Bone marrow (tissue), 2 donors: ENCODE results near the gene ARHGAP42.
"Not testable (repeated sequence)": the region's sequence is repeated elsewhere in the genome, so short reads cannot be mapped to it uniquely, and the experiment has no call there.

Experiments
- DNase-seq, 2 donors: peaks; one replicate each; lab custom pipeline; 2025; lab: John Stamatoyannopoulos, UW

The ARHGAP42 gene

DNA sequence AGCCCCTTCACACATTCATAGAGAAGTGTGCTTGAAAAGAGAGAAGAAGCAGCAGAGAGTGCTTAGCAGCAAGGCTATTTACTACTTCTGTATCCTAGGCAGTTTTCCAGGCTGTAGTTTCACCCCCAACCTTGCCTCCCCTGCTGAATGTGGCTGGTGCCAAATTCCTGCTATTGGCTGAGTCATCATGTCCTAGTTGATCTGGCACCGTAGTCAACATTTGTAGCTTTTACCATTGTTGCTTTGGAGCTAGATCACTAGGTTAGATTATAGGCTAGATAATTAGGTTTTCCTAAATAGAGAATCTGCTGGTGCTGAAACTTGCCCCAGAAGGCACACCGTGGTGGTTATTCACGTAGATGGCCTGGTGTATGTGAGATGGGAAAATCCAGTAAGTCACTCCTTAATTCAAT lies 32.7 kb downstream of the ARHGAP42 start:
- DNase-seq, result no peak

DNA sequence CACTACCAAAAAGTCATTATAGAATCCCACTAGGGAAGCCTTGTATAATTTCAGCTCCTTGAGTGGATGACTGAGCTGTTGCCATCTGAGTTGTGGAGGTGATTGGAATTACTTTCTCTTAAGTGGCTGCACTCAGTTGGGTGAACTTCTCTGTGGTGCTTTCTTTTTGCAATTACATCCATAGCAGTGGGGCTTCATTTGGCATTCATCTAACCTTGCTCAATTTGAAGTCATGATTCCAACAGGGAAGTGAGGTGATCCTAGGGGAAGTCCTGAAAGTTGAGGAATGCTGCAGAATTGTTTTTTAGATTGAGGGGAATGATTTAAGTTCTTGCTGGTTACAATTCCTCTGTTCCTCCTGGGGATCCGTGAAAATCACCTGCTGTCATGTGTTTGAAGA lies 39.6 kb downstream of the ARHGAP42 start:
- DNase-seq, result no peak

DNA sequence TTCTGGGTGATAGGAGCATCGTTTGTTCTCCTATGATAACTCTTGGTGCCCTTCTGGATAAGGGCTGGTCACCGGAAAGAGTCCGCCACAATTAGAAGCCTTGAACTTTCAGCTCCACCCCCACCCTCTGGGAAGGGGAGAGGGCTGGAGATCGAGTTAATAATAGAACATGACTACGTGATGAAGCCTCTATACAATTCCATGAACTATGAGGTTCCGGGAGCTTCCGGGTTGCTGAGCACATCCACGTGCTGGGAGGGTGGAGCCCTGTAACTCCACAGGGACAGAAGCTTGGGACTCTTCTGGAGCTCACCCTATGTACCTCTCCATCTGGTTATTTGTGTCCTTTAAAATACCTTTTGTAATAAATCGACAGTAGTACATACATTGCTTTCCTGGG lies 40.3 kb downstream of the ARHGAP42 start:
- DNase-seq, result no peak

DNA sequence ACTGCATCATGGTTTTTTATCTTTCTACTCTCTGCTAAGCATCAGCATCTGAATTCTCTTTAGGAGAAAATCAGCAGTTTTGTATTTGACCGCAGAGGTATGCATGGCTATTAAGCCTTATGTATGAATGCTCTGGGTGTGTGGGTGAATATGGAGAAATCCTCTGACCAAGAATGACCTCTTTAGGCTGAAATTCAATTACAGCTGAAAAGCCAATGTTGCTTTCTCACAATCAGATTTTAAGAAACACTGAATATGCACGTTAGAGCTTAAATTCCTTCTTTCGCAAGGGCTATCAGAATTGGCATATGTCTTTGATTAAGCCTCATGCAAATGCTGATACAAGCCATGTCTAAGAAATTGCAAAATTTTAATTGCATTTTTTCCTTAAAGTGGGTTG lies 43.2 kb downstream of the ARHGAP42 start:
- no peak for DNase-seq

DNA sequence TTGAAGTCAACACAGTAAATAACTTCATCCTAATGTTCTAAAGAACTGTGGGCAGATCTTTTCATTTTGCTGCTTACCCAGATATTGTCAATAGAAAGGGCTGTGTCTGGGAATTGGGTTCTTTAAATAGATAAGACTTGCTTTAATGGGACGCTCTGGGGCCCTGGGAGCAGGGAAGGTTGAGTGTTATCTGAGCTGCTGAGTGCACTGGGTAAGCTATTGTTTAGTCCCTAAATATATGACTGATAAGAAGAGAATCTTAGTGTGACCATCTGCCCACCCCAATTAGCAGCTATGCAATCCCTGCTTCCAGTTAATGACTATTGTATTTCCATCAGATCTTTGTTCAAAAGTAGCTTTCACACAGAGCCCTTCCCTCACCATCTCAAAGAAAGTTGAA lies 44.4 kb downstream of the ARHGAP42 start:
- DNase-seq, result no peak

DNA sequence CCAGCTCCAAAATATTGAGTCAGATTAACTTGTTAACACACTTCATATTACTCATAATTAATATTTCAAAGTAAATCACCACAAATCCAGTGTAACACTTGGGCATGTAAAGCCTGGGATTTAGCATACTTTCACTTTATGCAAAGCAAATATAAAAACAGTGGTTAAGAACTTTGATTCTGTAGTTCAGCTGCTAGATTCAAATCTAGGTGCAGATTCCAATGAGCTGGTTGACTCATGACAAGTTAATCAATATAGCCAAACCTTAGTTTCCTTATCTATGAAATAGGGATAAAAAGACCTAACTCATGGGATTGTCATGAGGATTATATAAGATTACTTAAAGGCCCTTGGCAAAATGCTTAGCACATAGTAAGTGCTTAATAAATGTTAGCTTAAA lies 45.9 kb downstream of the ARHGAP42 start:
- DNase-seq, result no peak

DNA sequence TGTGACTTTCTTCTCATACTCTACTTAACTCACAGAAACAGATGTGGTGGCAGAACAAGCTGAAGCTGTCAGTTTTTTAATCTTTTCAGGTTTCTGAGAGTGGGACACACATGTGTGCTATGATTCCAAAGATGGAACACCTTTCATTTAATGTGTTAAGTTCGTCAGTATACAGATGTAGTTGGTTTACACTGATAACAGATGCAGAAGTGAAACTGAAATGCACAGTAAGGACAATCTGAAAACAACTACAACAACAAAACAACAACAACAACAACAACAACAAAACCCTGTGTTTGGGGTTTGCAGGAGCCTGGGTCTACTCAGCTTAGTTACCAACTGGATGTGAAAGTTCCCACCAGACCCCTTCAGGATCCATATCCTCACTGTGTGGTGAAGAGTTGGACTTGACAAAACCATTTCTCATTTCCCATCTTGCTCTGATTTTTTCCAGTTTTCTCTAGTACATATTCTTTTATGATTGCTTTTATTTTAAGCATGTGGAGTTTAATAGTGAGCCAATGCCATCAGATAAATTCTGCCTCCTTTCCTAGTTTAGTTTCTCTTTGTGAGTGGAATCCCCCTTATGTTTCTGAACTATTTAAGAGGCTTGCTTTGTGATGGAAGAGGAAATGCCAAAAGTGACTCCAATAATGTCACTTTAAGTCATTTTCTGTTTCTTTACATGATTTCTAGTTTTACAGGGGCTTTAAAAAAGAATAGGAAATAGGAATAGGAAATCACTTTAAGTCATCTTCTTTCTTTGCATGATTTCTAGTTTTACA lies 47.8 kb downstream of the ARHGAP42 start:
- no peak for DNase-seq

DNA sequence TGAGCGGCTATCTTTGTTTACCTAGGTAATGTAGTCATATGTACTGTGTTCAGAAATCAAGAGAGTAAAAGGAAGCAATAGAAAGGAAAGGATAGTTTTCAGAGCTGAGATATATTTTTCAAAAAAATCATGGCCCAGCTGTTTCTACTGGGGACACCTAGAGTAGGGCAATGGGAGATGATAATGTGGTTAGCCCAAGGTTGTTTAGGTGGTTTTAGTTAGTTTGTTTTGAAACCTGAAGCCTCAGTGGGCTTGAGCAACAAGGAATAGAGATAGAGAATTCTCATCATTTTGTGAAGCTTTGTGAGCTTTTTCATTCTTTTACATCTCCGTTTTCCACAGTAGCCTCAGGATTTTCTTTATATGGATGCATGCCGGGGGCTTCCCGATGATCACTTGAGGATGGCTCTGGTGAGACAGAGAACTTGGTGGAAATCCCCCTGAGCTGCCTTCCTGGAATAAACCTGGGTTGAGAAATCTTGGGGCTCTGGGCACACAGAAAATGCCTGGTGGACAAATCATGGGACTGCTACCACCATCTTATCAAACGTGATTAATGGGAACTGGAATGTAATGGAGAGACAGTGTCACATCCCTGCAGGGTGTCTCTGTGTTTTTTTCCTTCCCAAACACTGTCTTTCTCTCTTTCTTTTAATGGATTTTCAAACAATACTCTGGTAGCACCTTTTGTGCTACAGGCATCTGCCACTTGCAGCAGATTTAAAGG lies 49.0 kb downstream of the ARHGAP42 start:
- no peak for DNase-seq

DNA sequence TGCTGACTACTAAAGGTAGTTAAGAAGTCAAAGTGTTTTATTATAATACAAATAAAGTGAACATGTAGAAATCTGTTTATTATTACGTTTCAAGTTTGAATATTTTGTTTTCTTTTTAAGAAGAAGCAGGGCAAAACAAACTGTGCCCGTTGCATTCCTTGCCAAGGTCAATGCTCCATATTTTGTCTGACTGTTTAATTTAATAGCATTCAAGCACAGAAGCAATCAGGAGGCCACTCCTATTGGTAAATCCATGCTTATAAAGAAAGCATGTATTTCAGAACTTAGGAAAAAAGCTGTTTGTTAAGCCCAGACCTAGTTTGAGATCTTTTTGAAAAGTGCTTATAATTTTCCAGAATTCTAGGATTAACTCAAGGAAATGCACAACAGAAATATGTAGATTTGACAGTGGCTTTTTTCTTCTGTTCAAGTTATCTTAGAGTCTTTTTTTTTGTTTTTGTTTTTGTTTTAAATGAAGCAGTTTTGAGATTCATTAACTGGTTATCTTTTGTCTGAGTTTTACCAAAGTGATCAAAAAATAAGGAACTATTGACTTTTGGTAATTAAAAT lies 51.7 kb downstream of the ARHGAP42 start:
- DNase-seq, result no peak

DNA sequence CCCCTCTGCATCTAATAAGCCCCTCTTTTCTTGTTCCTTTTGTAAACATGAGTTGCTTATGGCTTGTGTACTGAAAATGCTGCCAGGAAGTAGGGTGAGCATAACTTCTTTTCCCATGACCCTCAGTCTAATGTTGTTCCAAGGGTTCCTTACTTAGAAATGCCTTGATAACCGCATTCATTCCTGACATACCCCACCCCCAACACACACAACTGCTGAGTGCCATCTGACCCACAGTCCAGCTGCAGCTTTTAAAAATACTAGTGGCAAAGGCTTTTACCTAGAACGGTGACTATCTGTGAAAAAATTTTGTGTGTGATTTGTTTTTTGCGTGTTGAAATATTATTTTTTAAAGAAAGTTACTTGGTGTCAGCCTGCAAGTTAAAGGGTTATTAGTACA lies 52.6 kb downstream of the ARHGAP42 start:
- no peak for DNase-seq

DNA sequence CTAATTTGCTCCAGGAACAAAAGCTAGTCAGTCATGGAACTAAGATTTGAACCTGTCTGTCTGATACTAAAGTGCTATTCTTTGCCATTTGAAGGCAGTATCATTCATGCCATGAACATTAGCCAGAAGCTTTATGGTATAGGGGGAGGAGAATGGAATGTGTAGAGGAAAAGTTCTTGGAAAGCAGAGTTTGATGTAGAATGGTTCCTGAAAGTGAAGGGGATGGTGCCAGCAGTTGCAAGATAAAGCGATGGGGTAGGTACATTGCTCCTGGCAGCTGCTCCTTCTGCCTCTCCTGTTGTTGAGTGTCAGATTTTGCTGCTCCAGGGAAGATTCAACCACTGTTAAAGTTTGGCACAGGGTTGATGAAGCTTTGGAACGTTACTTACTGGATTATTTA lies 53.4 kb downstream of the ARHGAP42 start:
- DNase-seq, result no peak

DNA sequence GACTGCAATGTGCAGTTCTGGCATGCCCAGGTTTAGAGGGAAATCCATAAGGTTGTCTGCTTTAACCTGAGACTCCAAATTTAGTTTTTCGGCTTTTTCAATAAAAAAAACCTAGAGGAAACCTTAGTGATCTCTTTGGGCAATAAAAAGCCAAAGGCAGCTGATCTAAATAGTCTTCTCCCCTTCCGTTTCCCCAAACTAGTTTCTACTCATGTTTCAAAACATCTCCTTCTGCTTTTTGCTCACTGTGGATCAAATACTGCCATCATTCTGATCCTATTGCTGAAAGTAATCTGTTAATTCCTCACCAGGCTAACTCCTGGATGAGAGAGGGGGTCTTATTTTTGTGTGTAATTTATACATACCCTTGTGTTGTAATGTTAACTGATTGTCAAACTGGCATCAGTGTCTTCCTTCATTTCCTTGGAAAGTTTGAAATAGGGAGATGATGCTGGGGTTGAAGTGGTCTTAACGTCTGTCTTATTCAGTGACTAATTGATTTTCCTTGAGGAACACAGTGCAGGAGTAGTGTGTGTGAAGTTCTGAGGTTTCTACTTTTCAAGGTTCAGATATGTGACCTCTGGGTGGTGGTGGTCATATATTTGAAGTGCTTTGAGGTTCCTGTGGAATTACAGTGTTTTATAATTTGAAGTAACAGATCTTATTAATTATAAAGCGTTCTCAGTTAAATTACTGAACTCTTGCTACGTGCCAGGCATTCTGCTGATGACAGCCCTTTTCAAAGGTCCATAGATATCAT lies 55.0 kb downstream of the ARHGAP42 start:
- no peak for DNase-seq

DNA sequence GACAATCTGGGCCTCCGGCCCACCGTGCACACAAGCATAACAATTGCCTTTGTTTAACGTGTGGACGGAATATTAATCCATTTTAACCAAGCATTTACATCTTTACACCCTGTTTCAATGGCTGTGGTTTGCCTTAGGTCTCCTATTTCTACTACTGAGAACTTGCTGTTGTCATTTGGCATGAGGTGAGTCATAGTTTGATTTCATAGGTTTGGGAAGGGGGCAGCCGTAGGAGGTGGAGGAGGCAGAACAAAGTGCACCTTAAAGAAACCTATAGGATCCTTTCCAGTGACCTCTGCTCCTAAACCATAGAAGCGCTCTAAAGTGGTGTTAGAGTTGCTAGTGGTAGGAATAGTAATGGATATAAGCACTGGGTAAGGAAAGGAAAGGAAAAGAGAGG lies 59.4 kb downstream of the ARHGAP42 start:
- no peak for DNase-seq

DNA sequence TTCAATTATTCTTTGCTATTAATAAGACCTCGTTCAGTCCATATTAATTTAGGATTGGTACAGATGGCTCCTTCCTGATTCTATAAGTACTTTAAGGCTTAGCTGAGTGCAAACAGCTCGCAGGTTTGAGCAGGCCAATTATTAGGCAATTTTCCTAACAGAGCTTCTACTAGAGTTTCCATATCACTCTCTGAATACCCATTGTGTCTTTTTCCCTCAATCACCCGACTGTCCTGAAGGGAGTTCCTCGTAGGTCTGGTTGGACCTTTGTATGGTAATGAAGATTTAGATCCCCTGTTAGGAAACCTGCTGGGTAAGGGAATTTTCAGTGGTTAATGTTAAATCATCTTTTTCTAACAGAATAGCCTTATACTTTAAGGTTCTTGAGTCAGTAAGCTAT lies 61.1 kb downstream of the ARHGAP42 start:
- DNase-seq, result no peak

DNA sequence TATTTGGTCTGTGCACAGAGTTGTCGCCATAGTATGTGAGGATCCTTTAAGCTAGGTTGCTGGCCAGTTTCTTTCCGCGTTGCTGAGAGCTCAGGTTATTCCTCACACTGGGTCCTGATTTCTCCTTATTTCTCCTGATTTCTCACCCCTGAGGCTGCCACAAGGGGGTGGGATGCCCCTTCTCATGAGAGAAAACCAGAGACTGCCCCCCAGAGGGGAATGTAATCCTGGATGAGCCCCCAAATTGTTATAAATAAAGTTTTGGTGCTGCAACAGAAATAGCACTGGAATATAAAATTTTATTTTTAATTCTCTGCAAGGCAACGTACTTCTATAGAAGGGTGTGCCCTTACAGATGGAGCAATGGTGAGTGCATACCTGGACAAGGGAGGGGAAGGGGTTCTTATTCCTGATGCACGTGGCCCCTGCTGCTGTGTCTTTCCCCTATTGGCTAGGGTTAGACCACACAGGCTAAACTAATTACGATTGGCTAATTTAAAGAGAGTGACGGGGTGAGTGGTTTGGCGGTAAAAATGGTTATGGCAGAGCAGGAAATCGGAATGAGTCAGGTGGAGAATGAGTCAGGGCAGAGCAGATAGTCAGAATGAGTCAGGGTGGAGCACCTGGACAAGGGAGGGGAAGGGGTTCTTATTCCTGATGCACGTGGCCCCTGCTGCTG lies 62.9 kb downstream of the ARHGAP42 start:
- not testable (repeated sequence) for DNase-seq

DNA sequence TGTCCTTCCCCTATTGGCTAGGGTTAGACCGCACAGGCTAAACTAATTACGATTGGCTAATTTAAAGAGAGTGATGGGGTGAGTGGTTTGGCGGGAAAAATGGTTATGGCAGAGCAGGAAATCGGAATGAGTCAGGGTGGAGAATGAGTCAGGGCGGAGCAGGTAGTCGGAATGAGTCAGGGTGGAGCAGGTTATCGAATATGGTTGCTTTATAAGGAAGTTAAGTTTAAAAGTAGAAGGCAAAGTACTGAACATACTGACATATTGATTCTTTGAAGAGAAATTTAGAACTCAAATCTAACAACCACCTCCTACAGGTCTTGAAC lies 63.4 kb downstream of the ARHGAP42 start:
- DNase-seq, result not testable (repeated sequence)

DNA sequence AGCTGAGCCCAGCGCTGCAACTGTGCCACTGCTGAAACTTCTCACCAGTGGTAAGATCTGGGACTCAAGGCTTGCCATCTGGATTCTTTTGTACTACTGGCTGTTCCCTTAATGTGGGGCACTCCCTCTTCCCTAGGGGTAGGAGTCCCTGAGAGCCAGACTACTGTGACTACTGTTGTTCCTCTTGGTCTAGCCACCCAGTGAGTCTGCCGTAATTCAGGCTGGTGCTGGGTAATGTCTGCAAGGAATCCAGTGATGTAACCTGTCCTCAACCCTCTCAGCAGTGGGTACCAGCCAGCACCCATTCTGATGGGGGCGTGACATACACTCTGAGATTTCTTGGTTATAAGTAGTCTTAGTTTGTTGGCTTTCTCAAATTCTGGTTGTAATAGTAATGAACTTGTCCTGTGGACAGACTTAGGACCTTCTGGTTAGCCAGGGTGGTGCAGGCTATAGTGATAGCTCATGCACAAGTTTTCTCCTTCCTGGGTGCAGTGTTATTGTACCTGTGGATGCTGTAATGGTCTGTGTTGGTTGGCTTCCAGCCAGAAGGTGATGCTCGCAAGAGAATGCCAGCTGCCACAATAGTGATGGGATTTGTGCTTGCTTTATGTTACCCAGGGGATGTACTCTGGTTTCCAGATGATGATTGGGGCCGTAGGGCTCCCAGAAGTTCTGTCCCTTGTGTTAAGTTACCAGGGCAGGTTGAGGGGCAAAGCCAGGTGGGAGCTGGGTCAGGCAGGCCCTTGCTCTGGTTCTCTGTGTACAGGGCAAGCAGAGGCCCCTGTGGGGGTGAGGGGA lies 65.5 kb downstream of the ARHGAP42 start:
- no peak for DNase-seq

DNA sequence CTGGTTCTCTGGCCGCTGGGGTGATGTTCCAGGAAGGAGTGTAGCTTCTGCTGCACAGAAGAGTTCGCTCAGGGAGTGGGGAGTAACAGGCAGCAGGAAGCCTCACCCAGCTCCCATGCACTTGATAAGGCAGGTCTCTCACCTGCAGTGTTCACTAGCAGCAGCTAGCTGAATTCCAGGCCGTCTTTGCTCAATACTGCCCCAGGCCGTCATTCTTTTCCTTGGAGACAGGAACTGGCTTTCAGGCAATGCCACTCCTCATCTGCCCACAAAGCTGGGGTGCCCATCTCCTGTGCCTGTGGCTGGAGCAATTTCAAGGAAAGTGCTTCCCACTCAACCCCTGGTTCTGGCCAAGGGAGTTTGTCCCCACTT lies 66.1 kb downstream of the ARHGAP42 start:
- no peak for DNase-seq

DNA sequence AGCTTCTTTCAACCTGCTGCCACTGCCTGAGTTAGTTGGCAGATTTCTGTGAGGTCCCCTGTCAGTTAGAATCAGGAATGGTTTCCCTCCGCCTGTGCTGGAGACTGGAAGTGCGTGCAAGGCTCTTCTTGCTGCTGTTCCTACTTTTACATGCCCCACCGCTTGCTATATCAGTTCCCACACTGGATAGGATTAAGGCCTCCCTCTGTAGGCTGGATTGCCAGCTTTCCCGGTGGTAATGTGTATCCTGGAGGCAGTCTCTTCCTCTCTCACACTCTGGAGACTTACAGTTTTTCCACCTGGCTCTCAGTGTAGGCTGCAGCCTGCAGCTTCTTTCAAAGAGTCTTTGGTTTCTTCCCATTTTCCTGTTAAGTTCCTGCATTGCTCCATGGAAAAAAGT lies 66.5 kb downstream of the ARHGAP42 start:
- DNase-seq, result no peak

DNA sequence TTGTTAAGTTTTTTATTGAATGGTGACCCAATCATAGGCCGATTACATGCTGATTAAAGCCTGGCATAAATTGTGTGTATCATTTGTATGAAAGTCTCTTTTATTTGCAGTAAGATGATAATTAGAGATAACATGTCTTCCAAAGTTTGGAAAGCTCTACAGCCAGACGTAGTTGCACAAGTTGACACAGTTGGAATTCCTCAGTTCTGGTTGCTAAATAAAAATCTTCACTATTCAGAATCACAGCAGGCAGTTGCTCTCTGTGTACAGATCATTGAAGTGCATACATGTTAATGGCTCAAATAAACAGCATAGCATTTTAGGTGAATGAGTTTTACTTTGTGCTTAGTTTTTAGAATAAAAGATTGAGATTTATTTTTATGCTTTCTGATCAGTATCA lies 69.5 kb downstream of the ARHGAP42 start:
- DNase-seq, result no peak

DNA sequence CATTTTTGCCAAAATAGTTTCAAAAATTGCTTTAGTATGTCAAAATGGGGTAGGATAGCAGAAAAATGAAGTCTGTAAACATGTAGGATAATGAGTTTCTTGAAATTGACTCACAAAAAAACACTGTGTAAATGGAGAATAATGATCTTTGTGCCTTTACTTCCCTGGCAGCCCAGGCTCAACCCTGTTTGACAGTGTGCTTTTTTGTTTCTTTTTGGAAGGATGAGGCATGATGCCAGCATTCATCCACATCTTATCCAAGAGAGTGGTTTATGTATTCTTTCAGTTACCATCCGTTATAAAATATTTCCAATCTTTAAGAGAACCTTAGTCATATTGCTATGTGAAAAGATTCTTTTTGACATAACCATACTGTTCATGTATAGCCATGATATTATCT lies 70.6 kb downstream of the ARHGAP42 start:
- no peak for DNase-seq
